GM18519 (cell line): Measurements from ENCODE around the gene SAMD4B.
"Not testable (repeated sequence)": the region's sequence is repeated elsewhere in the genome, so short reads cannot be mapped to it uniquely, and the experiment has no call there.

Source experiments
- ATAC-seq: cut with Tn5 transposase; IDR thresholded peaks from one replicate; pipeline ENCODE4 v1.9.1; 2021; ENCODE audit warnings: mild to moderate bottlenecking, moderate library complexity; ENCODE audit not compliant: unreplicated experiment, low FRiP score

Gene SAMD4B

DNA sequence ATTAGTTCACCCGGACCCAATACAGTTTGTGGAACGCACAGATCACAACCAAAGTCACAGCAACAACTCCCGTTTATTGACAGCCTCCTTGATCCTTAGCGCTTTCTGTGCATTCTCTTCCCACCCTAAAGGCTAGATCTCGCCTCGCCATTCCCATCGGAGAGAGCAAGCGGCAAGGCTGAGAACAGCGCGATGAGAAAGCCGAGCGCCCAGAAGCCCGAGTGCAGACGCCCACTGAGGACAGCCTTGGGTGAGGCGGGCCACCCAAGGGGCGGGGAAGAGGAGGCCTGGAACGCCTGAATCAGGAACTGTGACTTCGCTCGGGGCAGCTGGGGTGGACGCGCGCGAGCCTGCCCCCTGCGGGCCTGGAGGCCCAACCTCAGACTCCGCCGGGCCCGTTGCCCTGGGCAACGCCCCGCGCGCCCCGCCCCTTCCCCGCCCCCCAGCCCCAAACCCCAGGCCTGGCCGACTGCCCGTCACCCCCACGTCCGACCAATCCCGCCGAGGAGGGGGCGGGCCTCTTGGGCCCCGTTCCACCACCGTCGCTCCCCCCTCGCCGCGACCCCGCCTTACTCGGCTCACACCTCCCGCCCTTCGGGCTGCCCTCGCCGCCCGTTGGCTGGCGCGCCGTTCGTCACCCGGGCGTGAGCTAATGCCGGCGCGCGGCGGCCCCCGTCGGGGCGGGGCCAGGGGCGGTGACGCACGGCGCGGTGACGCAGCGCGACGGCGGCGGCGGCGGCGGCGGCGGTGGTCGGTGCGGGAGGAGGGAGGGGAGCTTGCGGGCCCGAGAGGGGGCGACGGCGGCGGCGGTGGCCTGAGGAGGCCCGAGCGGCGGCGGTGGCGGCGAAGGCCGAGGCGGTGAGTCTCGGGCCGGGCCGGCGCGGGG is at the start of gene SAMD4B:
Gene SAMD4B, plus strand, starts transcription at position 703 of the 886 bp plus-strand sequence. CDS start 14,473 bp downstream, outside the sequence.
- peak; percentile 68 for ATAC-seq

- ATAC-seq = no peak
Measured at GRCh38 chr19:39293394-39293793, 48.8 kb upstream of the SAMD4B start.

- ATAC-seq = no peak
Measured at GRCh38 chr19:39296055-39296645, 46.1 kb upstream of the SAMD4B start, which contains the start of gene IFNL1. IFNL1 (plus strand) TSS chr19:39296407; CDS start chr19:39296422, 15 bp downstream.

DNA sequence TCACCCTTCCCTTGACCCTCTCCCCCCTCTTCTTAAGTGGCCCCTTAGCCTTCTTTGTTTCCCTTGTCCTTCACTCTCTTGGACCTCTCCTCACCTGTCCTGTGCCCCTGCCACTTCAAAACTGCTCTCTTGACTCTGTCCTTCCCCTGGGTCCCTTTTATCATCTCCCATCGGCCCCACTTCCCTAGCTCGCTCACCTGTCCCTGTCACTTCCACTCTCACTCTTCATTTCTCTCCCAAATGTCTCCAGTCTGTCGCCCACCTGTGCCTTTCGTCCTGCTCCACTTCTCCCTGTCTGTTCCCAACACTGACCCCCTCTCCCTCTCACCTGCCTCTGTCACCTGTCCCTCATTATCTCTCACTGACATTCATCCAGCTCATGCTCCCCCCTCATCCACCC is 45.3 kb upstream of the SAMD4B start:
- ATAC-seq = no peak

DNA sequence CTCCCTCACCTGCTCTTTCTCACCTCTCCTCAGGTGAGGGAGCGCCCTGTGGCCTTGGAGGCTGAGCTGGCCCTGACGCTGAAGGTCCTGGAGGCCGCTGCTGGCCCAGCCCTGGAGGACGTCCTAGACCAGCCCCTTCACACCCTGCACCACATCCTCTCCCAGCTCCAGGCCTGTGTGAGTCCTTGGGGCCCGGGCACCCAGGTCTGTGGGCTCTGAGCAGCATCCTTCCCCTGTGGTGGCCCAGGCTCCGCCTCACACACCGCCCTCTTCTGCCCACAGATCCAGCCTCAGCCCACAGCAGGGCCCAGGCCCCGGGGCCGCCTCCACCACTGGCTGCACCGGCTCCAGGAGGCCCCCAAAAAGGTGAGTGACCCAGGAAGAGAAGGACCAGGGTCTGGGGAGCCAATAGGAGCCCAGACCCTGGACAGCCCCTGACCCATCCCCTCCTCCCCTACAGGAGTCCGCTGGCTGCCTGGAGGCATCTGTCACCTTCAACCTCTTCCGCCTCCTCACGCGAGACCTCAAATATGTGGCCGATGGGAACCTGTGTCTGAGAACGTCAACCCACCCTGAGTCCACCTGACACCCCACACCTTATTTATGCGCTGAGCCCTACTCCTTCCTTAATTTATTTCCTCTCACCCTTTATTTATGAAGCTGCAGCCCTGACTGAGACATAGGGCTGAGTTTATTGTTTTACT is 44.1 kb upstream of the SAMD4B start:
- no peak for ATAC-seq

DNA sequence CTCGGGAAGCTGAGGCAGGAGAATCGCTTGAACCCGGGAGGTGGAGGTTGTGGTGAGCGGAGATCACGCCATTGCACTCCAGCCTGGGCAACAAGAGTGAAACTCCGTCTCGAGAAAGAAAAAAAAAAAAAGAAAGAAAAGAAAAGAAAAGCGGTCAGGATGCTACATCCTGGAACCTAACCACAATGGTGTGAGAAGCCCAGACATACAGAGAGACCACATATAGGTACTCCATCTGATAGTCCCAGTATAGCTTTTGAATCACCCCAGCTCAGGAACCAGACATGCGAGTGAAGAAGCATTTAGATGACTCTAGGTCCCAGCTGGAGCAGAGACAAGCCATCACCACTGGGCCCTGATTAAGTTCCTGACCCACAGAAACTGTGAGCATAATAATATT is 42.8 kb upstream of the SAMD4B start:
- no peak for ATAC-seq

DNA sequence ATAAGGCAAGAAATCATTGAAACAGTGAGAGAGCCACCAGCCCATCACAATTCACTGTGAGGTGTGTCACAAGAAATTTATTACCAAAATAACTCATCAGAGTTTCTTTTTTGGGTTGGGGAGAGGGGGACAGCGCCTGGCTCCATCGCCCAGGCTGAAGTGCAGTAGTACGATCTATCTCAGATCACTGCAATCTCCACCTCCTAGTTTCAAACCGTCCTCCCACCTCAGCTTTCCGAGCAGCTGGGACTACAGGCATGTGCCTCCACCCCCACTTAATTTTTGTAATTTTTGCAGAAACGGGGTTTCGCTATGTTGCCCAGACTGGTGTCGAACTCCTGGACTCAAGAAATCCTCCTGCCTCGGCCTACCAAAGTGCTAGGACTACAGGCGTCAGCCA is 42.4 kb upstream of the SAMD4B start:
- ATAC-seq = no peak

DNA sequence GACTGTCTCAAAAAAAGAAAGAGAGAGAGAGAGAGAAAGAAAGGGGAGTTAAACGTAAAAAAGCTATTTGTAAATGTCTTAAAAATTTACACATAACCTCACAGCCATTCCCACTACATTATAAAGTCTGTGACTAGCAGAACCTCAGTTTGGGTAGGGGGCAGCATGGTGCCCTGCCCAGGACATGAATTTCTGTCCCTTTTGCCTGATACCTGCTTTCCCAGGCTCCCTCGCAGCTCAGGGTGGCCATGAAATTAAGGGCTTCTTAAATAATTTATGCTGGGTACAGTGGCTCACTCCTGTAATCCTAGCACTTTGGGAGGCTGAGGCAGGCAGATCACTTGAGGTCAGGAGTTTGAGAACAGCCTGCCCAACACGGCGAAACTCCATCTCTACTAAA is 41.2 kb upstream of the SAMD4B start:
- ATAC-seq = no peak

GRCh38 chr19:39301562-39301961 is 40.7 kb upstream of the SAMD4B start:
- ATAC-seq = no peak

GRCh38 chr19:39303373-39304184 is 38.6 kb upstream of the SAMD4B start:
- no peak for ATAC-seq

DNA sequence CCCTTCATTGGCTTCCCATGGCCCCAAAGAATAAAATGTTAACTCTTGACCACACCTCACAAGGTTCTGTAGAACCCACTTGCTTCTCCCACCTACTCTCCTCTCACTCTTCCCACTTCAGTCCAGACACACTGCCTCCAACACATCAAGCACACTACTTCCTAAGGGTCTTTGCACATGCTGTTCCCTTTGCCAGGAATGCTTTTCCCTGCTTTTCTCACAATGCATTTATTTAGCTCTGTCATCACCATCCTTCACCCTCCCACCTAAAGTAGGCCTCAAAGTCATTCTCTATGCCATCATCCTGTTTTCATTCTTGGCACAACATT is 38.1 kb upstream of the SAMD4B start:
- no peak for ATAC-seq

DNA sequence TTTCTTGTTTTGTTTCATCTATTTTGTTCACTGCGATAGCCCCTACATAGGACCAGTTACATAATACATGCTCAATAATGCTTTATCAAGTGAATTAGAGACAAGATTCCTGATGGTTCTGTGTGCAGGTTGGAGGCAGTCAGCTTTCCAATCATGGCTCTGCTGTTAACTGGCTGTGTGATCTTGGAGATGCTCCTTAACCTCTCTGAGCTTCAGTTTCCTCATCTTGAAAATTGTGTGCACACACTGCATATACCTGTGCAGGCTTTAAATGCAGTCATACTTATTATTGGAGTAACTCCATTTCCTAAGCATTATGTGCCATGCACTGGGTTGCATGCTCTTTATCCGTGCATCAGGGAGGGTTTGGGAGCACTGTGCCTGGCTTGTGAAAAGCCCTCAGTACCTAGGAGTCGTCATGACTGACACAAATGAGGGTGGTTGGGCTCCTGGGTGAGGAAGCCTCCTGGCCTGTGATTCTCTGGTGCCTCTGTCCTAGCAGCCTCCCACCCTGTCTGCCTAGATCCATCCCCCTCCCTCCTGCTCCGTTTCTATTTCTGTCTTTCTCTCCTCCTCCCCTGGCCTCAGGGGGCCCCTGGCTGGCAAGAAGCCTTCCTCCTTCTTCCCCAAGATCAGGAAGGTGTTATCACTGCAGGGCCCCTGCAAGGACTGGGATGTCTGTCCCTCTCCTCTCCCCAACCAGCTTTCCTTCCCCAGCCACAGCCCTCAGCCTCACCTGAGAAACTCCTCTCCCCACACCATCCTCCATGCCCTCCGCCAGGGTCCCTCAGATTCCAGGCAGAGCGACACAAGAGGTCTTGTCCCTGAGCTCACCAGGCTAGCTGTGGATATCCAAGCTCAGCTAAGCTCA is 37.3 kb upstream of the SAMD4B start:
- no peak for ATAC-seq

DNA sequence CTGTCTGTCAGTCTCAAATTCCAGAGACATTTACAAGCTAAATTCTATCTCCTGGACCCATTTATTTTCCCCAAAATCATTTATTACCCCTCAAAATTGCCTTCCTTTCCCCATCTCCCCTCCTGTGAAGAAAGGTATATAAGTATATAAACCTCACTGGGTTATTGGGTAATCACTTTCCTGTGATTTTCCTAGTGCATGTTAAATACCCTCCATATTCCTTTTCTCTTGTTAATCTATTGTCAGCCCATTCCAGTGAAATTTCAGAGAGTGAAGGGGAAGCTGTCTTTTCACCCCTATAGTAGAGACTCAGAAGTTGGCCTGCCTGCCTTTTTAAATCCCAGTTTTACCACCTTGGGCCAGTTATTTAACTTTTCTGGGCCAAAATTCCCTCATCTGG is 36.1 kb upstream of the SAMD4B start:
- ATAC-seq = no peak

GRCh38 chr19:39307046-39307821 is 35.0 kb upstream of the SAMD4B start:
- ATAC-seq = no peak

GRCh38 chr19:39307822-39308530 is 34.2 kb upstream of the SAMD4B start:
- ATAC-seq = no peak

DNA sequence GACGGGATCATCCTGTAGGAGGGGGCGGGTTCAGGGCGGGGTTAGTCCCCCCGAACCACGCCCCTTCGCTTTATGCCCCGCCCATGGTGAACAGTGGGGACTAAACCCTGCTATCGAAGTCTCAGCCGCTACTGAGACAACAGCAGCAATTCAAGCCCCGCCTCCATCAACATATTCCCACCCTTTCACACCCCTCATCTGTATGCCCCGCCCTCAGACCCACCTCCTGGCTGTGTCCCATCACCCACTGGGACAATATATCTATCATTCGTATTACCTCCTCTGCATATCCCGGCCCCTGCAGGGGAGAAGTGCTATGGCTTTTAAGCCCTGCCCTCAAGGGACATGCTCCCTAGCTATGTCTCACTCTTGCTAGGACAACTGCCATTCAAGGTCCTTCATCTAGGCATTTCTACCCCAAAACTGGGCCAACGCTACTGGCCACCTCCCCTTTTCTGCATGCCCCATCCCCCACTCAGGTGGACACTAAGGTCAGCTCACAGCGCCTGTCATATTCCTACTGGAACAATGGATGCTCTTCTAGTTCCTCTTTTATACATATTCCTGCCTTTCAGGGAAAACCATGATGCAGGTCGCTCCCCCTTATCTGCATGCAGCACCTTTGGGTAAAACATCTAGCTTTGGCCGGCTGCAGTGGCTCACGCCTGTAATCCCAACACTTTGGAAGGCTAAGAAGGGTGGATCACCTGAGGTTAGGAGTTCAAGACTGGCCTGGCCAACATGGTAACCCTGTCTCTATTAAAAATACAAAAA is 33.5 kb upstream of the SAMD4B start:
- ATAC-seq = no peak

DNA sequence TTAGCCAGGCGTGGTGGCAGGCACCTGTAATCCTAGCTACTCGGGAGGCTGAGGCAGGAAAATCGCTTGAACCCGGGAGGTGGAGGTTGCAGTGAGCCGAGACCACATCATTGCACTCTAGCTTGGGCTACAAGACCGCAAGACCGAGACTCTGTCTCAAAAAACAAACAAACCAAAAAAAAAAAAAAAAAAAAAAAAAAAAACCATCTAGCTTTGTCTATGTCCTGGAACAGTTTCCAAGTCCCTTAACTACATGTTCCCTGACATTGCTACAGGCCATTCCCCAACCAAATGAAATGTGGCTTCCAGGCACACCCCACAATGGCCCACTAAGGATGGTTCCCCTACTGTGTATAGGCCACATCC is 32.9 kb upstream of the SAMD4B start:
- ATAC-seq = not testable (repeated sequence)
